ENCODE measurements around the gene ZBTB3.
A peak's percentile ranks its signal among the peaks of the same experiment; 100 is the strongest.
"Not testable (repeated sequence)": the region's sequence is repeated elsewhere in the genome, so short reads cannot be mapped to it uniquely, and the experiment has no call there.

Gene ZBTB3

GRCh38 chr11:62753736-62754603, at the start of gene ZBTB3:
ZBTB3 (minus strand) TSS chr11:62754160; CDS start chr11:62753664, 496 bp downstream.
- ATAC-seq (peak; percentile 98), DNase-seq (peak; percentile 97)

- DNase-seq (no peak), ATAC-seq (no peak)
These were observed 47.1 kb upstream of the ZBTB3 start for GRCh38 chr11:62801071-62801470.

- DNase-seq (no peak), ATAC-seq (peak; percentile 6)
These were observed 45.5 kb upstream of the ZBTB3 start for GRCh38 chr11:62799486-62799885.

- ATAC-seq (no peak), DNase-seq (no peak)
These were observed 42.3 kb upstream of the ZBTB3 start for GRCh38 chr11:62796281-62796680.

GRCh38 chr11:62794201-62794775, 40.3 kb upstream of the ZBTB3 start:
- DNase-seq (no peak), ATAC-seq (no peak)

- ATAC-seq (no peak), DNase-seq (peak; percentile 27)
These were observed 38.2 kb upstream of the ZBTB3 start for GRCh38 chr11:62792202-62792575.

GRCh38 chr11:62791501-62792201, 37.7 kb upstream of the ZBTB3 start, which contains the start of gene TMEM223:
TMEM223 (minus strand) TSS chr11:62792006; CDS start chr11:62791994, 12 bp downstream.
- ATAC-seq: peak; percentile 87
- DNase-seq: peak; percentile 95

- ATAC-seq (no peak), DNase-seq (no peak)
These were observed 35.6 kb upstream of the ZBTB3 start for GRCh38 chr11:62789576-62789975.

GRCh38 chr11:62788991-62789390, 35.0 kb upstream of the ZBTB3 start:
- no peak for DNase-seq
- no peak for ATAC-seq

- ATAC-seq: peak; percentile 81
- peak; percentile 99 for DNase-seq
These were observed 33.2 kb upstream of the ZBTB3 start, which contains the start of gene TMEM179B for GRCh38 chr11:62787005-62787759. TMEM179B (plus strand) TSS chr11:62787402; CDS start chr11:62787432, 30 bp downstream.

- DNase-seq: peak; percentile 92
- ATAC-seq: peak; percentile 72
These were observed 32.5 kb upstream of the ZBTB3 start for GRCh38 chr11:62786318-62787004.

- DNase-seq: no peak
- no peak for ATAC-seq
These were observed 28.8 kb upstream of the ZBTB3 start for GRCh38 chr11:62782753-62783152.

GRCh38 chr11:62778441-62778840, 24.5 kb upstream of the ZBTB3 start:
- no peak for ATAC-seq
- no peak for DNase-seq

GRCh38 chr11:62777389-62777788, 23.4 kb upstream of the ZBTB3 start:
- DNase-seq (no peak), ATAC-seq (peak; percentile 42)

GRCh38 chr11:62775646-62776045, 21.7 kb upstream of the ZBTB3 start:
- ATAC-seq: no peak
- no peak for DNase-seq

- ATAC-seq: no peak
- DNase-seq: no peak
These were observed 20.4 kb upstream of the ZBTB3 start for GRCh38 chr11:62774407-62774806.

GRCh38 chr11:62771144-62772021, 17.4 kb upstream of the ZBTB3 start, which contains the start of gene TAF6L:
TAF6L (plus strand) TSS chr11:62771396; CDS start chr11:62775784, 4,388 bp downstream.
- ATAC-seq: peak; percentile 93
- DNase-seq: peak; percentile 96

GRCh38 chr11:62770778-62771143, 16.8 kb upstream of the ZBTB3 start:
- DNase-seq (peak; percentile 34), ATAC-seq (no peak)

- not testable (repeated sequence) for DNase-seq, ATAC-seq
These were observed 6.9 kb upstream of the ZBTB3 start for GRCh38 chr11:62760867-62761227.
